K562 (cell line): ENCODE data around the gene GPHA2. TPM values are rescaled to one million over a fixed set of nuclear protein-coding genes. Genes with fewer than 3 reads are reported as not detected.
A peak's percentile ranks its signal among the peaks of the same experiment; 100 is the strongest.

Experiments used
- ARID1B ChIP-seq: fragments of 450-650 bp; IDR thresholded peaks from 2 replicates; pipeline ENCODE4 v1.6.1; 2016; ENCODE audit warnings: antibody characterized with exemption, mild to moderate bottlenecking, inconsistent platforms
- ASH1L ChIP-seq: fragments of 450-650 bp; IDR thresholded peaks from 2 replicates; pipeline ENCODE4 v1.6.1; 2018; ENCODE audit warnings: borderline replicate concordance, mild to moderate bottlenecking, low read depth; ENCODE audit not compliant: partially characterized antibody
- CBX1 ChIP-seq: sonication (generic); IDR thresholded peaks from 2 replicates; pipeline ENCODE4 v1.6.1; 2016; ENCODE audit warnings: antibody characterized with exemption, low read depth, mild to moderate bottlenecking
- CREB1 ChIP-seq, 2 experiments: sonication (generic) in 1 of 2; formaldehyde crosslinking in 1 of 2; IDR thresholded peaks; 2 replicates each; pipeline versions ENCODE4 v1.6.1 to v1.8.0; 2012 to 2022; ENCODE audit warnings: inconsistent platforms in 1 of 2, mild to moderate bottlenecking in 1 of 2, missing genetic modification reagents in 1 of 2, moderate library complexity in 1 of 2
- ELF1 ChIP-seq: fragments of 200-800 bp; sonication (Bioruptor generic); IDR thresholded peaks from 2 replicates; pipeline ENCODE4 v1.6.1; 2016; ENCODE audit warnings: missing genetic modification characterization, missing compliant biosample characterization
- ERF ChIP-seq: fragments of 450-650 bp; formaldehyde crosslinking; IDR thresholded peaks from 2 replicates; pipeline ENCODE4 v1.4.0; 2020; ENCODE audit warnings: mild to moderate bottlenecking, mixed read lengths
- FOXA1 ChIP-seq: fragments of 450-650 bp; IDR thresholded peaks from 2 replicates; pipeline ENCODE4 v1.6.1; 2016; ENCODE audit warnings: mild to moderate bottlenecking, borderline replicate concordance
- LEF1 ChIP-seq: fragments of 450-650 bp; IDR thresholded peaks from 2 replicates; pipeline ENCODE4 v1.6.1; 2016; ENCODE audit warnings: mild to moderate bottlenecking
- MBD2 ChIP-seq: sonication (generic); IDR thresholded peaks from 2 replicates; pipeline ENCODE4 v1.6.1; 2016; ENCODE audit warnings: low read depth, borderline replicate concordance
- MTA3 ChIP-seq: fragments of 450-650 bp; formaldehyde crosslinking; IDR thresholded peaks from 2 replicates; pipeline ENCODE4 v1.6.1; 2017; ENCODE audit warnings: mild to moderate bottlenecking, borderline replicate concordance
- NONO ChIP-seq, 2 experiments: fragments of 200-400 bp in 1 of 2; fragments of 450-650 bp in 1 of 2; formaldehyde crosslinking in 1 of 2; IDR thresholded peaks; 2 replicates each; pipeline ENCODE4 v1.6.1; 2017; ENCODE audit warnings: low read depth in 2 of 2, mild to moderate bottlenecking in 2 of 2, moderate library complexity in 2 of 2, low read length in 1 of 2
- NR2C1 ChIP-seq, 2 experiments: fragments of 450-650 bp; IDR thresholded peaks; 2 replicates each; pipeline ENCODE4 v1.6.1; 2017; ENCODE audit warnings: mild to moderate bottlenecking in 2 of 2, antibody characterized with exemption in 1 of 2, inconsistent platforms in 1 of 2, missing compliant biosample characterization in 1 of 2, missing genetic modification characterization in 1 of 2
- NR2C2 ChIP-seq, 2 experiments: fragments of 200-800 bp in 1 of 2; sonication (Bioruptor generic) in 1 of 2; sonication (generic) in 1 of 2; formaldehyde crosslinking in 1 of 2; IDR thresholded peaks; 2 replicates each; pipeline versions ENCODE4 v1.6.1 to v1.8.0; 2016 to 2022; ENCODE audit warnings: mild to moderate bottlenecking in 1 of 2, missing compliant biosample characterization in 1 of 2, missing genetic modification characterization in 1 of 2, missing genetic modification reagents in 1 of 2
- POLR2G ChIP-seq: fragments of 200-400 bp; formaldehyde crosslinking; IDR thresholded peaks from 2 replicates; pipeline ENCODE4 v1.6.1; 2017; ENCODE audit warnings: low read depth, mild to moderate bottlenecking, antibody characterized with exemption, low read length, moderate library complexity
- RB1 ChIP-seq: fragments of 450-650 bp; IDR thresholded peaks from 2 replicates; pipeline ENCODE4 v1.6.1; 2017; ENCODE audit warnings: low read depth, mild to moderate bottlenecking
- SUPT5H ChIP-seq: fragments of 450-650 bp; IDR thresholded peaks from 2 replicates; pipeline ENCODE4 v1.6.1; 2016
- TBL1XR1 ChIP-seq, 2 experiments: IDR thresholded peaks; 2 replicates each; pipeline ENCODE4 v1.6.1; 2012; ENCODE audit warnings: improper control_type of control experiment in 2 of 2, low read length in 2 of 2, mild to moderate bottlenecking in 1 of 2
- TFAM ChIP-seq: fragments of 250-450 bp; sonication (Bioruptor Pico); conservative IDR thresholded peaks from 2 replicates; pipeline ENCODE4 v1.5.0; 2021; ENCODE audit warnings: mild to moderate bottlenecking, moderate library complexity
- XRCC5 ChIP-seq: fragments of 200-400 bp; formaldehyde crosslinking; IDR thresholded peaks from 2 replicates; pipeline ENCODE4 v1.6.1; 2017; ENCODE audit warnings: low read depth, mild to moderate bottlenecking, low read length
- ZBTB7A ChIP-seq: IDR thresholded peaks from 2 replicates; pipeline ENCODE4 v1.6.1; 2011; ENCODE audit warnings: low read depth, mild to moderate bottlenecking, low read length, moderate library complexity, borderline replicate concordance; ENCODE audit not compliant: control insufficient read depth
- ZFP30 ChIP-seq: fragments of 250-450 bp; sonication (Bioruptor Pico); IDR thresholded peaks from 2 replicates; pipeline ENCODE4 v1.8.0; 2022; ENCODE audit warnings: moderate library complexity, mild to moderate bottlenecking, inconsistent platforms, borderline replicate concordance
- ZKSCAN1 ChIP-seq: fragments of 150-350 bp; IDR thresholded peaks from 2 replicates; pipeline ENCODE4 v1.6.1; 2016; ENCODE audit warnings: low read depth, low read length
- ZNF431 ChIP-seq: sonication (generic); formaldehyde crosslinking; IDR thresholded peaks from 2 replicates; pipeline ENCODE4 v1.8.0; 2022; ENCODE audit warnings: mild to moderate bottlenecking, missing genetic modification reagents
- polyA plus RNA-seq, 8 experiments: library from polyadenylated mRNA; depleted of rRNA in 4 of 8; stranded (reverse) in 5 of 8; unstranded in 3 of 8; fragments of >200 nt; fragmentation: Nextera tagmentation in 2 of 8; fragmentation: Illumina TruSeq in 1 of 8; extraction: Ambion mirVana in 2 of 8; extraction: Trizol in 1 of 8; gene quantifications; 2 replicates each; pipeline versions ENCODE4 v1.2.1 to v1.2.3, GENCODE V29; 2011 to 2014; ENCODE audit warnings: inconsistent platforms in 1 of 8, missing spikeins in 1 of 8
- total RNA-seq, 7 experiments: library from RNA; depleted of rRNA in 6 of 7; stranded (reverse); fragments of >200 nt in 6 of 7; fragmentation: Illumina TruSeq in 2 of 7; extraction: Trizol in 2 of 7; gene quantifications; 2 replicates each; pipeline versions ENCODE4 v1.2.1 to v1.2.3, GENCODE V29; 2011 to 2021; ENCODE audit warnings: low replicate concordance in 1 of 7
- TF ChIP-seq, protein P1 (sequence below): IDR thresholded peaks from 2 replicates; pipeline ENCODE4 v1.6.1; 2011; ENCODE audit warnings: borderline replicate concordance, low read depth, mild to moderate bottlenecking, moderate library complexity, low read length; ENCODE audit not compliant: insufficient read depth, poor library complexity, severe bottlenecking
- TF ChIP-seq, protein P2 (sequence below): sonication (generic); formaldehyde crosslinking; IDR thresholded peaks from 2 replicates; pipeline ENCODE4 v1.8.0; 2022; ENCODE audit warnings: mild to moderate bottlenecking, low read depth, missing genetic modification reagents

The GPHA2 gene
- total and polyA plus RNA-seq, 9 of the 15 experiments (the other 6 are each of a cell fraction or from before 2014, with no cell fraction given), result 0.17 to 0.22 TPM; not detected in 7

DNA sequence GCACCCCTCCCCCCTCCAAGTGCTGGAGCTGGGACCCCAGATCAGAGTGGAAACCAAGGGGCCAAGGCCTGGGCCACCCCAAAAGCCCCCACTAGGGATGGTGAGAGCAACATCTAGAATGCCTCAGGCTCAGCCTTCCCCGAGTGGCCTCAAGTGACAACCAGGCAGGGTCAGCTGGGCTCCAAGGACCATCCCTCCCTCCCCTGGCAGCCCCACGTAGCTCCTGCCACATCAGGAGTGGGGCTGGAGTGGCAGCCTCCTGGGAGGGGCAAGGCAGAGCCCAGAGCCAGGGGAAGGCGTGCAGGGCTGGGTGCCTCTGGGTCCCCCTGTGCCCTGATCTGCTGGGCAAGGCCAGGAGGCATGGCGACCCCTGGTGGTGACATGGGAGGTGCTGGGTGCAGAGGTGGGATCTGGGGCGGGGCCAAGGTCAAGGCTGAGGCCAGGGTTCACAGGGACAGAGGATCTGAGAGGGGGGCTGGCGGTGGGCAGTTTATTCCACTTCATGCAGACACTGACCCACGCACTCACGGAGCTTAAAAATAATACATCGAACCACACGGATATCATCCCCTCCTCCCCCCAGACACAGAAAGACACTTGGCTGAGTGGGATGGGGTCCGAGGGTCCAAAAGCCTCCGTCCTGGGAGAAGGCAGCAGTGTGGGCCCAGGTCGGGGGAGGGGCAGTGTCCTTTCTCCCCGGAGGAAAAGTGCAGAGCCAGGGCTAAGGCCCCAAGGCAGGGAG is 41.5 kb downstream of the GPHA2 start (continued):
- TF ChIP-seq TBL1XR1 (IDR thresholded peaks at IDR 0.05; ENCODE audit: low read length in 2 of 2) (0 out of 4 replicates have a peak, but pooled peaks of 1 of the 2 experiments have one; percentile 30), MBD2 (no peak), ZBTB7A (peak; percentile 93), CREB1 (IDR thresholded peaks at IDR 0.05) (peak; percentile 45; the same call in 1 of the 2 replicates), CREB1 (CRISPR knock-in tag; IDR thresholded peaks at IDR 0.05) (no peak), NONO (IDR thresholded peaks at IDR 0.05; ENCODE audit: low read depth in 2 of 2, low read length in 1 of 2) (no peak), NR2C1 (IDR thresholded peaks at IDR 0.05) (peak; percentile 82), NR2C1 (tag; IDR thresholded peaks at IDR 0.05) (peak; percentile 83), TFAM (CRISPR knock-in tag) (no peak), ZKSCAN1 (0 out of 2 replicates have a peak, but pooled peaks have one; percentile 12), ELF1 (tag) (no peak), FOXA1 (no peak), ASH1L (no peak), LEF1 (0 out of 2 replicates have a peak, but pooled peaks have one; percentile 13), CBX1 (peak; percentile 41; the same call in 1 of the 2 replicates), MTA3 (peak; percentile 83), ZNF431 (no peak), SUPT5H (peak; percentile 60), POLR2G (peak; percentile 60; the same call in 1 of the 2 replicates), RB1 (peak; percentile 70), ZFP30 (CRISPR knock-in tag) (no peak), ARID1B (peak; percentile 27; the same call in 1 of the 2 replicates), NR2C2 (CRISPR knock-in tag; IDR thresholded peaks at IDR 0.05) (0 out of 2 replicates have a peak, but pooled peaks have one; percentile 40), NR2C2 (tag; IDR thresholded peaks at IDR 0.05) (peak; percentile 79), XRCC5 (peak; percentile 89; the same call in 1 of the 2 replicates), ERF (CRISPR knock-in tag) (0 out of 2 replicates have a peak, but pooled peaks have one; percentile 73)
- TF ChIP-seq, protein P1, sequence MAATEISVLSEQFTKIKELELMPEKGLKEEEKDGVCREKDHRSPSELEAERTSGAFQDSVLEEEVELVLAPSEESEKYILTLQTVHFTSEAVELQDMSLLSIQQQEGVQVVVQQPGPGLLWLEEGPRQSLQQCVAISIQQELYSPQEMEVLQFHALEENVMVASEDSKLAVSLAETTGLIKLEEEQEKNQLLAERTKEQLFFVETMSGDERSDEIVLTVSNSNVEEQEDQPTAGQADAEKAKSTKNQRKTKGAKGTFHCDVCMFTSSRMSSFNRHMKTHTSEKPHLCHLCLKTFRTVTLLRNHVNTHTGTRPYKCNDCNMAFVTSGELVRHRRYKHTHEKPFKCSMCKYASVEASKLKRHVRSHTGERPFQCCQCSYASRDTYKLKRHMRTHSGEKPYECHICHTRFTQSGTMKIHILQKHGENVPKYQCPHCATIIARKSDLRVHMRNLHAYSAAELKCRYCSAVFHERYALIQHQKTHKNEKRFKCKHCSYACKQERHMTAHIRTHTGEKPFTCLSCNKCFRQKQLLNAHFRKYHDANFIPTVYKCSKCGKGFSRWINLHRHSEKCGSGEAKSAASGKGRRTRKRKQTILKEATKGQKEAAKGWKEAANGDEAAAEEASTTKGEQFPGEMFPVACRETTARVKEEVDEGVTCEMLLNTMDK, result peak; percentile 87
- TF ChIP-seq, protein P2, sequence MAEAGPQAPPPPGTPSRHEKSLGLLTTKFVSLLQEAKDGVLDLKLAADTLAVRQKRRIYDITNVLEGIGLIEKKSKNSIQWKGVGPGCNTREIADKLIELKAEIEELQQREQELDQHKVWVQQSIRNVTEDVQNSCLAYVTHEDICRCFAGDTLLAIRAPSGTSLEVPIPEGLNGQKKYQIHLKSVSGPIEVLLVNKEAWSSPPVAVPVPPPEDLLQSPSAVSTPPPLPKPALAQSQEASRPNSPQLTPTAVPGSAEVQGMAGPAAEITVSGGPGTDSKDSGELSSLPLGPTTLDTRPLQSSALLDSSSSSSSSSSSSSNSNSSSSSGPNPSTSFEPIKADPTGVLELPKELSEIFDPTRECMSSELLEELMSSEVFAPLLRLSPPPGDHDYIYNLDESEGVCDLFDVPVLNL (CRISPR knock-in tag), result no peak
